Fibroblast of pulmonary artery (primary cell): ENCODE measurements around the gene GBGT1.

Experiments
- DNase-seq: peaks from one replicate; pipeline ENCODE4 v3.0.0-alpha.2; 2010; ENCODE audit warnings: low read depth
- H3K4me3 ChIP-seq: replicated peaks from 2 replicates; pipeline ENCODE4 v1.5.1; 2011; ENCODE audit warnings: low read depth, mild to moderate bottlenecking, control low read depth, low read length, moderate library complexity
- CTCF ChIP-seq: IDR thresholded peaks from 2 replicates; pipeline ENCODE4 v1.5.1; 2011; ENCODE audit warnings: mild to moderate bottlenecking, control low read depth, low read length, inconsistent platforms; ENCODE audit errors: missing control alignments

GBGT1 gene

GRCh38 chr9:133146746-133147411, 16.8 kb downstream of the GBGT1 start:
- H3K4me3 ChIP-seq, result no peak overlapping the region
- TF ChIP-seq CTCF, result no peak
- DNase-seq, result no peak

- H3K4me3 ChIP-seq, result no peak overlapping the region
- DNase-seq, result no peak
- no peak for TF ChIP-seq CTCF
These were observed 18.5 kb downstream of the GBGT1 start for GRCh38 chr9:133144904-133145851.

GRCh38 chr9:133144142-133144903, 19.4 kb downstream of the GBGT1 start:
- peak overlapping the region; percentile 37 for H3K4me3 ChIP-seq
- peak; percentile 58 for DNase-seq
- TF ChIP-seq CTCF, result peak; percentile 62

- no peak for TF ChIP-seq CTCF
- no peak overlapping the region for H3K4me3 ChIP-seq
- DNase-seq, result no peak
These were observed 20.0 kb downstream of the GBGT1 start for GRCh38 chr9:133143639-133144141.

GRCh38 chr9:133142684-133143622, 20.8 kb downstream of the GBGT1 start:
- no peak overlapping the region for H3K4me3 ChIP-seq
- TF ChIP-seq CTCF, result no peak
- DNase-seq, result no peak
